Caco-2 (cell line): ENCODE results near the gene TTC31. TPM values are rescaled to one million over a fixed set of nuclear protein-coding genes. Genes with fewer than 3 reads are reported as not detected.

ENCODE experiments used
- BruUV-seq: library from RNA; stranded (reverse); fragments of 400-500 nt; replicated peaks from 2 replicates; lab custom pipeline; 2021; lab: Mats Ljungman, UMichigan
- CTCF ChIA-PET: fragments of 300-600 bp; sonication (Branson Sonifier 250); formaldehyde crosslinking; loops from one replicate; lab custom pipeline; 2022; ENCODE audit warnings: antibody characterized with exemption; lab: Charles Lee
- POLR2A ChIA-PET: fragments of 300-600 bp; sonication (Branson Sonifier 250); formaldehyde crosslinking; loops from one replicate; lab custom pipeline; 2022; ENCODE audit warnings: antibody characterized with exemption; lab: Charles Lee
- DNase-seq, 2 experiments: peaks; one replicate each; pipeline versions ENCODE4 v3.0.0 to v3.0.0-alpha.2; 2020 to 2022
- H3K27me3 ChIP-seq: replicated peaks from 2 replicates; pipeline ENCODE4 v1.6.0; 2011; ENCODE audit warnings: low read length; ENCODE audit not compliant: control insufficient read depth, insufficient read depth
- H3K36me3 ChIP-seq: 2 replicates; pipeline ENCODE4 v1.5.1; 2011; ENCODE audit warnings: low read length; ENCODE audit not compliant: control insufficient read depth, insufficient read depth
- H3K4me1 ChIP-seq: fragments of 250-450 bp; sonication (Bioruptor Pico); 2 replicates; pipeline ENCODE4 v1.5.1; 2020; ENCODE audit warnings: mild to moderate bottlenecking
- H3K4me3 ChIP-seq: 2 replicates; pipeline ENCODE4 v1.5.1; 2011; ENCODE audit warnings: low read depth, mild to moderate bottlenecking, control low read depth, low read length
- H3K9me3 ChIP-seq: fragments of 250-450 bp; sonication (Bioruptor Pico); 2 replicates; pipeline ENCODE4 v1.5.1; 2020; ENCODE audit warnings: mild to moderate bottlenecking, moderate library complexity
- H3K27ac Mint-ChIP-seq: one replicate; pipeline ENCODE4 v1.8.0; 2022; ENCODE audit warnings: mixed read lengths; ENCODE audit not compliant: unreplicated experiment
- H3K27me3 Mint-ChIP-seq: one replicate; pipeline ENCODE4 v1.8.0; 2022; ENCODE audit warnings: mixed read lengths; ENCODE audit not compliant: insufficient read depth, unreplicated experiment
- H3K36me3 Mint-ChIP-seq: one replicate; pipeline ENCODE4 v1.8.0; 2022; ENCODE audit warnings: mild to moderate bottlenecking, mixed read lengths; ENCODE audit not compliant: insufficient read depth, unreplicated experiment
- H3K4me1 Mint-ChIP-seq: one replicate; pipeline ENCODE4 v1.8.0; 2022; ENCODE audit warnings: low read depth, mixed read lengths; ENCODE audit not compliant: unreplicated experiment
- H3K4me3 Mint-ChIP-seq: one replicate; pipeline ENCODE4 v1.8.0; 2022; ENCODE audit warnings: mild to moderate bottlenecking, moderate library complexity, mixed read lengths; ENCODE audit not compliant: unreplicated experiment
- H3K9me3 Mint-ChIP-seq: one replicate; pipeline ENCODE4 v1.8.0; 2022; ENCODE audit warnings: mixed read lengths; ENCODE audit not compliant: unreplicated experiment
- intact Hi-C: fragments of 100-400 bp; cut with micrococcal nuclease; formaldehyde crosslinking; loops from one replicate; pipeline ENCODE4 v1.10.0; 2022; ENCODE audit not compliant: unreplicated experiment
- total RNA-seq: library from RNA; stranded (reverse); gene quantifications from 2 replicates; pipeline ENCODE4 v1.2.3, GENCODE V29; 2022
- TF ChIP-seq, protein P1 (sequence below), 2 experiments: fragments of 200-600 bp in 1 of 2; IDR thresholded peaks; 1 replicate in 1 of 2; 2 replicates in 1 of 2; pipeline versions ENCODE4 v1.5.1 to v1.8.0; 2011 to 2022; ENCODE audit warnings: antibody characterized with exemption in 1 of 2, control low read depth in 1 of 2, inconsistent platforms in 1 of 2, low read depth in 1 of 2, low read length in 1 of 2, mild to moderate bottlenecking in 1 of 2, moderate library complexity in 1 of 2; ENCODE audit not compliant: insufficient read depth in 1 of 2, severe bottlenecking in 1 of 2, unreplicated experiment in 1 of 2

Gene TTC31
- total RNA-seq, 1 experiment from 2014 or later, result 32.4 TPM

DNA sequence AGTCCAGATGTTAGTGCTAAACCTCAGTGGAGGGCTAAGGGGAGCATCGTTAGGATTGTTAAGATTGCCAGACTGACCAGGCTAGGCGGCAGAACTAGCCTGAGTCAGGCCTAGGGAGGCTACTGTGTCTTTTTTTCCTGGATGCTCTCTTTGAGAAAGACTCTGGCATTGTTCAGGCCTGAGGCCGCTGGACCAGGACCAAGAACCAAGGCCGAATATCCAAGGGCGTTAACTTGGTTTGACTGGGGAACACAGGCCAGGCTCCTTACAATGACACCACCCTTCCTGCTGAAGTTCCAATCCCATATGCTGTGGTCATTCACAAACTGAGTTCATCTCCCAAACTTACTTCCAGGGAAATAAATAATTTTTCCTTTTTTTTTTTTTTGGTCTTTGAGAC is 57.4 kb downstream of the TTC31 start:
- H3K27ac Mint-ChIP-seq, result no peak overlapping the region
- TF ChIP-seq, protein P1, sequence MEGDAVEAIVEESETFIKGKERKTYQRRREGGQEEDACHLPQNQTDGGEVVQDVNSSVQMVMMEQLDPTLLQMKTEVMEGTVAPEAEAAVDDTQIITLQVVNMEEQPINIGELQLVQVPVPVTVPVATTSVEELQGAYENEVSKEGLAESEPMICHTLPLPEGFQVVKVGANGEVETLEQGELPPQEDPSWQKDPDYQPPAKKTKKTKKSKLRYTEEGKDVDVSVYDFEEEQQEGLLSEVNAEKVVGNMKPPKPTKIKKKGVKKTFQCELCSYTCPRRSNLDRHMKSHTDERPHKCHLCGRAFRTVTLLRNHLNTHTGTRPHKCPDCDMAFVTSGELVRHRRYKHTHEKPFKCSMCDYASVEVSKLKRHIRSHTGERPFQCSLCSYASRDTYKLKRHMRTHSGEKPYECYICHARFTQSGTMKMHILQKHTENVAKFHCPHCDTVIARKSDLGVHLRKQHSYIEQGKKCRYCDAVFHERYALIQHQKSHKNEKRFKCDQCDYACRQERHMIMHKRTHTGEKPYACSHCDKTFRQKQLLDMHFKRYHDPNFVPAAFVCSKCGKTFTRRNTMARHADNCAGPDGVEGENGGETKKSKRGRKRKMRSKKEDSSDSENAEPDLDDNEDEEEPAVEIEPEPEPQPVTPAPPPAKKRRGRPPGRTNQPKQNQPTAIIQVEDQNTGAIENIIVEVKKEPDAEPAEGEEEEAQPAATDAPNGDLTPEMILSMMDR (IDR thresholded peaks at IDR 0.05; ENCODE audit: insufficient read depth in 1 of 2, low read depth in 1 of 2, low read length in 1 of 2, severe bottlenecking in 1 of 2, unreplicated experiment in 1 of 2), result no peak
- no peaks in the 10 kb centered on the region for H3K36me3 ChIP-seq
- no peaks in the 10 kb centered on the region for H3K9me3 Mint-ChIP-seq
- no peaks in the 10 kb centered on the region for H3K27me3 ChIP-seq
- intact Hi-C loops, result no loop called here
- ChIA-PET POLR2A (no interaction called here), CTCF (no interaction called here)
- no peak overlapping the region for H3K4me3 Mint-ChIP-seq
- H3K27me3 Mint-ChIP-seq, result no peaks in the 10 kb centered on the region
- no peaks in the 10 kb centered on the region; the same call in 1 of the 2 replicates for H3K4me1 ChIP-seq
- no peak overlapping the region for H3K4me3 ChIP-seq
- peak in 1 of 2 experiments; percentile 13 for DNase-seq
- no peaks in the 10 kb centered on the region for H3K36me3 Mint-ChIP-seq
- H3K4me1 Mint-ChIP-seq, result no peaks in the 10 kb centered on the region
- BruUV-seq, result no TSS peak
- no peaks in the 10 kb centered on the region for H3K9me3 ChIP-seq

DNA sequence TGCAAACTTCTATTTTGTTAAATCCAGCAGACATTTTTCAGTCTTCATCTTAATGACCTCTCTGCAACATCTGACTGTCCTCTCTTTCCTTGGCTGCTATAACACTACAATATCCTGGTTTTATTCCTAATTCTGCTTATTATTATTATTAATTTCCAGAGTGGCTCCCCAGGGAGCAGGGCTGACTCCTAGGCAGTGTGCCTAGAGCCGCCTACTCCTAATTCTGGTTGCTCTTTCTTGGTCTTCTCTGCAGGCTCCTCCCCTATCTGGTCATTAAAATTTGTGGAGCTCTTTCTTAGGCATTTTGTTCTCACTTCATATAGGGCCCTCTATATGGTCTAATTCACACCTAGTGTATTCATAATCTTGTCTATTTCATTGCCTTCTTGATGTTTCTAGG is 60.1 kb downstream of the TTC31 start:
- no TSS peak for BruUV-seq
- TF ChIP-seq, protein P1 (IDR thresholded peaks at IDR 0.05; ENCODE audit: insufficient read depth in 1 of 2, low read depth in 1 of 2, low read length in 1 of 2, severe bottlenecking in 1 of 2, unreplicated experiment in 1 of 2), result no peak
- Mint-ChIP-seq H3K27ac (no peak overlapping the region), H3K9me3 (no peaks in the 10 kb centered on the region), H3K4me1 (no peaks in the 10 kb centered on the region), H3K27me3 (no peaks in the 10 kb centered on the region), H3K36me3 (no peaks in the 10 kb centered on the region), H3K4me3 (no peak overlapping the region)
- Histone ChIP-seq H3K36me3 (no peaks in the 10 kb centered on the region), H3K4me3 (no peak overlapping the region), H3K4me1 (peaks cover 3% of the 10 kb centered on the region), H3K27me3 (no peaks in the 10 kb centered on the region), H3K9me3 (no peaks in the 10 kb centered on the region)
- CTCF ChIA-PET, result no interaction called here
- intact Hi-C loops, result no loop called here
- POLR2A ChIA-PET, result no interaction called here
- DNase-seq, result no peak

Other genes starting within 250 kb of the TTC31 start
- gene SLC4A5, start 139.7 kb upstream of the TTC31 start, total RNA-seq, result 1.9 and 2.2 TPM in 2 replicates
- gene DCTN1, start 102.8 kb upstream of the TTC31 start, total RNA-seq, result 132 and 139 TPM in 2 replicates
- 0.84 and 1.7 TPM in 2 replicates for gene C2orf81, start 61.5 kb upstream of the TTC31 start, total RNA-seq
- gene WDR54, start 61.4 kb upstream of the TTC31 start, total RNA-seq, result 8.4 and 9.9 TPM in 2 replicates
- gene RTKN, start 41.1 kb upstream of the TTC31 start, total RNA-seq, result 123 and 139 TPM in 2 replicates
- gene INO80B, start 28.0 kb upstream of the TTC31 start, total RNA-seq, result 25.2 and 29.1 TPM in 2 replicates
- 53.4 and 54.8 TPM in 2 replicates for gene WBP1, start 24.6 kb upstream of the TTC31 start, total RNA-seq
- gene MOGS, start 17.7 kb upstream of the TTC31 start, total RNA-seq, result 70.5 and 71.1 TPM in 2 replicates
- 88.4 and 102 TPM in 2 replicates for gene MRPL53, start 10.4 kb upstream of the TTC31 start, total RNA-seq
- 39.0 and 47.1 TPM in 2 replicates for gene CCDC142, start 83 bp upstream of the TTC31 start, total RNA-seq
- 11.1 and 11.4 TPM in 2 replicates for gene LBX2, start 16.5 kb downstream of the TTC31 start, total RNA-seq
- gene PCGF1, start 24.6 kb downstream of the TTC31 start, total RNA-seq, result 27.0 and 29.7 TPM in 2 replicates
- 0.68 and 0.72 TPM in 2 replicates for gene TLX2, start 31.4 kb downstream of the TTC31 start, total RNA-seq
- gene DQX1, start 43.1 kb downstream of the TTC31 start, total RNA-seq, result 0.50 and 1.4 TPM in 2 replicates
- gene AUP1, start 46.6 kb downstream of the TTC31 start, total RNA-seq, result 154 and 156 TPM in 2 replicates
- 27.0 and 27.3 TPM in 2 replicates for gene HTRA2, start 46.9 kb downstream of the TTC31 start, total RNA-seq
- 13.8 and 15.9 TPM in 2 replicates for gene LOXL3, start 70.9 kb downstream of the TTC31 start, total RNA-seq
- gene DOK1, start 71.6 kb downstream of the TTC31 start, total RNA-seq, result 5.1 and 5.5 TPM in 2 replicates
- not detected in 2 replicates for gene M1AP, start 165.2 kb downstream of the TTC31 start, total RNA-seq
- 6.2 and 7.6 TPM in 2 replicates for gene SEMA4F, start 171.2 kb downstream of the TTC31 start, total RNA-seq